Activated CD4-positive, alpha-beta T cell treated with anti-CD3 and anti-CD28 coated beads, Interleukin-2, amount 10 ng/mL, durations not matched to agents 7 days and 5 days (primary cell): ENCODE results near the gene CDK7. TPM values are rescaled to one million over a fixed set of nuclear protein-coding genes. Genes with fewer than 3 reads are reported as not detected.

ENCODE experiments used
- CTCF ChIA-PET: fragments of 350-600 bp; sonication (Branson Sonifier 250); formaldehyde crosslinking; loops from one replicate; lab custom pipeline; 2021; ENCODE audit warnings: antibody characterized with exemption; lab: Charles Lee
- POLR2A ChIA-PET: fragments of 350-600 bp; sonication (Branson Sonifier 250); formaldehyde crosslinking; loops from one replicate; lab custom pipeline; 2021; ENCODE audit warnings: antibody characterized with exemption; lab: Charles Lee
- DNase-seq: peaks from one replicate; pipeline ENCODE4 v3.0.0-alpha.2; 2020
- H3K27ac Mint-ChIP-seq: one replicate; pipeline ENCODE4 v1.8.0; 2021; ENCODE audit warnings: mild to moderate bottlenecking, moderate library complexity, mixed read lengths
- H3K27me3 Mint-ChIP-seq: one replicate; pipeline ENCODE4 v1.8.0; 2021; ENCODE audit warnings: mixed read lengths
- H3K36me3 Mint-ChIP-seq: one replicate; pipeline ENCODE4 v1.8.0; 2021; ENCODE audit warnings: low read depth, mixed read lengths
- H3K4me1 Mint-ChIP-seq: one replicate; pipeline ENCODE4 v1.8.0; 2021; ENCODE audit warnings: mixed read lengths
- H3K4me3 Mint-ChIP-seq: one replicate; pipeline ENCODE4 v1.8.0; 2021; ENCODE audit warnings: mild to moderate bottlenecking, moderate library complexity, mixed read lengths
- H3K9me3 Mint-ChIP-seq: one replicate; pipeline ENCODE4 v1.8.0; 2021; ENCODE audit warnings: mixed read lengths
- total RNA-seq, 2 experiments: library from RNA; stranded (reverse); gene quantifications; one replicate each; pipeline ENCODE4 v1.2.3, GENCODE V29; 2021

The CDK7 gene
- 10 to 100 TPM; 24.3 to 29.1 TPM for total RNA-seq

GRCh38 chr5:69234457-69235268 is at the start of gene CDK7:
CDK7 (plus strand) TSS chr5:69234886; CDS start chr5:69234976, 90 bp downstream.
- ChIA-PET POLR2A (interaction anchor here (0.9 kb wide), 1 partner anchor 62 kb away, joined by 3 read pairs; no protein-coding TSS in a partner anchor), CTCF (interaction anchor here (0.7 to 2.2 kb wide), 8 partner anchors 9 to 141 kb away, joined by 3 to 7 read pairs (median 4); partner anchors contain the start of gene SLC30A5)
- no peaks in the 10 kb centered on the region for H3K27me3 Mint-ChIP-seq
- peaks cover 26% of the 10 kb centered on the region for H3K36me3 Mint-ChIP-seq
- H3K4me3 Mint-ChIP-seq, result peak within 1 kb of the TSS; percentile 92
- H3K27ac Mint-ChIP-seq, result peak within 1 kb of the TSS; percentile 87
- peak; percentile 95 for DNase-seq
- H3K9me3 Mint-ChIP-seq, result no peaks in the 10 kb centered on the region
- H3K4me1 Mint-ChIP-seq, result peaks cover 33% of the 10 kb centered on the region

- ChIA-PET CTCF (no interaction called here), POLR2A (no interaction called here)
- Mint-ChIP-seq H3K4me3 (no peak overlapping the region), H3K4me1 (peaks cover 18% of the 10 kb centered on the region), H3K27me3 (no peaks in the 10 kb centered on the region), H3K36me3 (peaks cover 6% of the 10 kb centered on the region), H3K9me3 (no peaks in the 10 kb centered on the region), H3K27ac (no peak overlapping the region)
- no peak for DNase-seq
Measured at GRCh38 chr5:69187342-69187741, 47.3 kb upstream of the CDK7 start.

- Mint-ChIP-seq H3K9me3 (no peaks in the 10 kb centered on the region), H3K36me3 (peaks cover 8% of the 10 kb centered on the region), H3K27me3 (no peaks in the 10 kb centered on the region), H3K4me1 (peaks cover 18% of the 10 kb centered on the region), H3K4me3 (peak overlapping the region; percentile 94), H3K27ac (peak overlapping the region; percentile 96)
- POLR2A ChIA-PET, result interaction anchor here (0.7 to 0.8 kb wide), 2 partner anchors 13 to 30 kb away, joined by 3 read pairs; no protein-coding TSS in a partner anchor
- CTCF ChIA-PET, result interaction anchor here (0.6 to 2.8 kb wide), 2 partner anchors 50 to 95 kb away, joined by 3 to 11 read pairs; partner anchors contain the start of gene SLC30A5
- DNase-seq, result no peak
Measured at GRCh38 chr5:69188811-69189161, 45.9 kb upstream of the CDK7 start.

GRCh38 chr5:69189162-69190086 is 45.3 kb upstream of the CDK7 start, which contains the start of gene CENPH:
CENPH (plus strand) TSS chr5:69189583; CDS start chr5:69189635, 52 bp downstream.
- Mint-ChIP-seq H3K4me1 (peaks cover 18% of the 10 kb centered on the region), H3K27ac (peak within 1 kb of the TSS; percentile 96), H3K4me3 (peak within 1 kb of the TSS; percentile 94), H3K9me3 (no peaks in the 10 kb centered on the region), H3K36me3 (peaks cover 8% of the 10 kb centered on the region), H3K27me3 (no peaks in the 10 kb centered on the region)
- DNase-seq, result peak; percentile 96
- ChIA-PET POLR2A (interaction anchor here (0.8 kb wide), 1 partner anchor 14 kb away, joined by 3 read pairs; no protein-coding TSS in a partner anchor), CTCF (interaction anchor here (0.6 to 2.8 kb wide), 7 partner anchors 11 to 96 kb away, joined by 3 to 11 read pairs (median 3); partner anchors contain the start of genes CDK7 and SLC30A5)

GRCh38 chr5:69202497-69202896 is 32.2 kb upstream of the CDK7 start:
- Mint-ChIP-seq H3K27me3 (no peaks in the 10 kb centered on the region), H3K4me3 (no peak overlapping the region), H3K36me3 (peaks cover 25% of the 10 kb centered on the region), H3K4me1 (peaks cover 3% of the 10 kb centered on the region), H3K27ac (no peak overlapping the region), H3K9me3 (no peaks in the 10 kb centered on the region)
- ChIA-PET POLR2A (no interaction called here), CTCF (interaction anchor here (1.0 to 1.8 kb wide), 4 partner anchors 8 to 51 kb away, joined by 3 to 4 read pairs (median 4); no protein-coding TSS in a partner anchor)
- DNase-seq, result no peak

GRCh38 chr5:69206528-69207190 is 28.0 kb upstream of the CDK7 start:
- no peak overlapping the region for H3K27ac Mint-ChIP-seq
- POLR2A ChIA-PET, result no interaction called here
- peaks cover 3% of the 10 kb centered on the region for H3K4me1 Mint-ChIP-seq
- no peaks in the 10 kb centered on the region for H3K27me3 Mint-ChIP-seq
- CTCF ChIA-PET, result no interaction called here
- H3K36me3 Mint-ChIP-seq, result peaks cover 16% of the 10 kb centered on the region
- no peaks in the 10 kb centered on the region for H3K9me3 Mint-ChIP-seq
- H3K4me3 Mint-ChIP-seq, result no peak overlapping the region
- no peak for DNase-seq

DNA sequence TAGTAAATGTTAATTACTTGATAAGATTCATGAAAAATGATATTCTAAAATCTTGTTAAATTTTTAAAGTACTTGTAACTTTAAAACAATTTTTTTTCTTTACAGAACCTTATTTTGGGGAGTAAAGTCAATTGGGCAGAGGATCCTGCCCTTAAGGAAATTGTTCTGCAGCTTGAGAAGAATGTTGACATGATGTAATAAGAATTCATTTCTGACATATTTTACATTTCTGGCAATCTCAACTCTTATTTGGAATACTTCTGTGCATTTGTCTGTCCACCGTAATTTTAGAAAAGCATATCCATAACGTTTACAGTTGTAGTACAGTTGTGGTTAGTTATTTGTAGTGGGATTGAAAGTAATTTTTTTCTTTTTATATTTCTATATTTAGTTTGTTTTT is 25.1 kb upstream of the CDK7 start:
- no peaks in the 10 kb centered on the region for H3K27me3 Mint-ChIP-seq
- POLR2A ChIA-PET, result interaction anchor here (0.6 kb wide), 1 partner anchor 9 kb away, joined by 4 read pairs; no protein-coding TSS in a partner anchor

DNA sequence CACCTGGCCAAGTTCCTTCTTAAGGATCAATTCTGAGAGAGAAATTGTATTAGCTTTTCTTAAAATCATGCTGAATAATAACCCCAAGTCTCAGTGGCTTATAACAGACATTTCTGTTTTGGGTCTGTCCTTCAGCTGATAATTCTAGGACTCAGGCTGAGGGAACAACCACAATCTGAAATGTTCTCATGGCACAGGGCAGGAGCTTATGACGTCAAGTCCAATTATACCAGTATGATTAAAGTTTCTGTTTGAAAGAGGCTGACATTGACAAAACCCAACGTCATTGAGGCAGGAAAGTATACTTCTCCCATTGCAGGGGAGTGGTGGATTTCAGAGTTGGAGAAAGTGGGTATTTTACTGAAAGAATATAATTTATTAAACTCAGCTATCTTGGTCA is 23.5 kb upstream of the CDK7 start:
- Mint-ChIP-seq H3K36me3 (peaks cover 13% of the 10 kb centered on the region), H3K4me3 (no peak overlapping the region), H3K9me3 (no peaks in the 10 kb centered on the region), H3K27me3 (no peaks in the 10 kb centered on the region), H3K4me1 (peaks cover 10% of the 10 kb centered on the region), H3K27ac (no peak overlapping the region)
- POLR2A ChIA-PET, result no interaction called here
- CTCF ChIA-PET, result interaction anchor here (1.1 to 1.4 kb wide), 2 partner anchors 9 to 11 kb away, joined by 3 to 4 read pairs; no protein-coding TSS in a partner anchor
- no peak for DNase-seq

More for the DNA sequence above, 25.1 kb upstream of the CDK7 start:
- DNase-seq, result no peak
- Mint-ChIP-seq H3K4me1 (peaks cover 6% of the 10 kb centered on the region), H3K4me3 (no peak overlapping the region), H3K36me3 (peaks cover 10% of the 10 kb centered on the region), H3K27ac (no peak overlapping the region), H3K9me3 (no peaks in the 10 kb centered on the region)
- CTCF ChIA-PET, result interaction anchor here (1.1 kb wide), 1 partner anchor 19 kb away, joined by 3 read pairs; no protein-coding TSS in a partner anchor

- no peak for DNase-seq
- Mint-ChIP-seq H3K36me3 (peaks cover 9% of the 10 kb centered on the region), H3K27ac (peak overlapping the region; percentile 57), H3K4me3 (no peak overlapping the region), H3K9me3 (no peaks in the 10 kb centered on the region), H3K27me3 (no peaks in the 10 kb centered on the region), H3K4me1 (peaks cover 13% of the 10 kb centered on the region)
- CTCF ChIA-PET, result interaction anchor here (0.6 to 1.8 kb wide), 5 partner anchors 8 to 43 kb away, joined by 3 to 6 read pairs (median 4); partner anchors contain the start of gene CENPH
- POLR2A ChIA-PET, result no interaction called here
Measured at GRCh38 chr5:69212022-69212421, 22.7 kb upstream of the CDK7 start.

DNA sequence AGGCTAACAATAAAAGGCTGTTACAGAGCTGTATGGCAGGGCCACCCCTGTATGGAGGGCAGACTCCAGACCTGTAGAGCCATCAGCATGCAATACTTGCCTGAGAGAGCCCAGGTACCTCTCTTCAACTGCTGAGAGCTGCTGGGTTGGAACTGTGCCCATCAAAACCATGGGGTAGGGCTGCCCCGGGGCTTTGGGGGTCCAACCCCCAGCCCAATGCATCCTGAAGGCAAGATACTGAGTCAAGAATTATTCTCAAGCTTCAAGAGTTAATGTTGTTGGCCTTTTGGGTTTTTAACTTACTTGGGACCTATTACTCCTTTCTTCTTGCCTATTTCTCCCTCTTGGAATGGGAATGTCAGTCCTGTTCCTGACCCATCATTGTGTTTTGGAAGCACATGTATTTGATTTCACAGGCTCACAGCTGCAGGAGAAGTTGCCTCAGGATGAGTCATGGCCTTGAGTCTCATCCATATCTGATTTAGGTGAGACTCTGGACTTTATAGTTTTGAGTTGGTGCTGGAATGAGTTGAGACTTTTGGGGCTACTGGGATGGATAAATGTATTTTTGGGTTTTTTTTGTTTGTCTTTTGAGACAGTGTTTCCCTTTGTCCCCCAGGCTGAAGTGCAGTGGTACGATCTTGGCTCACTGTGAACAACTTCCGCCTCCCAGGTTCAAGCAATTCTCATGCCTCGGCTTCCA is 21.0 kb upstream of the CDK7 start:
- Mint-ChIP-seq H3K36me3 (peaks cover 7% of the 10 kb centered on the region), H3K27me3 (no peaks in the 10 kb centered on the region), H3K4me1 (peaks cover 21% of the 10 kb centered on the region), H3K9me3 (no peaks in the 10 kb centered on the region), H3K27ac (no peak overlapping the region), H3K4me3 (no peak overlapping the region)
- ChIA-PET POLR2A (no interaction called here), CTCF (interaction anchor here (1.5 to 1.8 kb wide), 4 partner anchors 10 to 24 kb away, joined by 3 to 4 read pairs (median 4); partner anchors contain the start of gene CENPH)
- DNase-seq, result no peak

GRCh38 chr5:69217151-69217511 is 17.6 kb upstream of the CDK7 start:
- Mint-ChIP-seq H3K27ac (peak overlapping the region; percentile 98), H3K4me1 (peaks cover 22% of the 10 kb centered on the region), H3K27me3 (no peaks in the 10 kb centered on the region), H3K4me3 (peak overlapping the region; percentile 96), H3K36me3 (peaks cover 9% of the 10 kb centered on the region), H3K9me3 (peaks cover 2% of the 10 kb centered on the region)
- POLR2A ChIA-PET, result interaction anchor here (0.6 to 0.7 kb wide), 2 partner anchors 85 to 180 kb away, joined by 3 to 4 read pairs; no protein-coding TSS in a partner anchor
- CTCF ChIA-PET, result interaction anchor here (0.6 to 0.7 kb wide), 2 partner anchors 17 to 128 kb away, joined by 3 read pairs; no protein-coding TSS in a partner anchor
- no peak for DNase-seq
